Epithelial cell of prostate (primary cell): ENCODE results near the gene CD59.
A peak's percentile ranks its signal among the peaks of the same experiment; 100 is the strongest.
"Not testable (repeated sequence)": the region's sequence is repeated elsewhere in the genome, so short reads cannot be mapped to it uniquely, and the experiment has no call there.

ENCODE experiments used
- DNase-seq: peaks from one replicate; pipeline ENCODE4 v3.0.0-alpha.2; 2011; ENCODE audit warnings: low read depth, low spot score
- H3K27ac ChIP-seq: fragments of 450-650 bp; 2 replicates; pipeline ENCODE4 v1.5.1; 2017; ENCODE audit warnings: mild to moderate bottlenecking

Gene CD59

GRCh38 chr11:33674035-33674814 is 62.0 kb downstream of the CD59 start:
- DNase-seq, result no peak
- H3K27ac ChIP-seq, result no peak overlapping the region

- no peak for DNase-seq
- no peak overlapping the region for H3K27ac ChIP-seq
Observed at GRCh38 chr11:33672273-33672672, 64.0 kb downstream of the CD59 start.

GRCh38 chr11:33670250-33671011 is 65.8 kb downstream of the CD59 start:
- DNase-seq, result no peak
- peak overlapping the region; percentile 14 for H3K27ac ChIP-seq

- no peak for DNase-seq
- peak overlapping the region; percentile 14 for H3K27ac ChIP-seq
Observed at GRCh38 chr11:33669598-33670249, 66.5 kb downstream of the CD59 start.

GRCh38 chr11:33668951-33669596 is 67.1 kb downstream of the CD59 start:
- no peak overlapping the region for H3K27ac ChIP-seq
- no peak for DNase-seq

- no peak for DNase-seq
- H3K27ac ChIP-seq, result peak overlapping the region; percentile 39
Observed at GRCh38 chr11:33668468-33668825, 67.8 kb downstream of the CD59 start.

- peak overlapping the region; percentile 39 for H3K27ac ChIP-seq
- DNase-seq, result no peak
Observed at GRCh38 chr11:33667819-33668467, 68.3 kb downstream of the CD59 start.

- no peak overlapping the region for H3K27ac ChIP-seq
- no peak for DNase-seq
Observed at GRCh38 chr11:33665350-33666106, 70.7 kb downstream of the CD59 start.

- no peak for DNase-seq
- H3K27ac ChIP-seq, result no peak overlapping the region
Observed at GRCh38 chr11:33664827-33665226, 71.4 kb downstream of the CD59 start.

- H3K27ac ChIP-seq, result no peak overlapping the region
- no peak for DNase-seq
Observed at GRCh38 chr11:33664166-33664565, 72.1 kb downstream of the CD59 start.

- H3K27ac ChIP-seq, result no peak overlapping the region
- DNase-seq, result no peak
Observed at GRCh38 chr11:33663121-33663520, 73.1 kb downstream of the CD59 start.

GRCh38 chr11:33661526-33661925 is 74.7 kb downstream of the CD59 start:
- DNase-seq, result not testable (repeated sequence)

GRCh38 chr11:33660962-33661361 is 75.3 kb downstream of the CD59 start:
- H3K27ac ChIP-seq, result no peak overlapping the region
- no peak for DNase-seq

More at GRCh38 chr11:33661526-33661925, 74.7 kb downstream of the CD59 start:
- H3K27ac ChIP-seq, result not testable (repeated sequence)

- no peak overlapping the region for H3K27ac ChIP-seq
- no peak for DNase-seq
Observed at GRCh38 chr11:33659370-33660139, 76.7 kb downstream of the CD59 start.

GRCh38 chr11:33658195-33658900 is 77.9 kb downstream of the CD59 start:
- no peak for DNase-seq

GRCh38 chr11:33657757-33658156 is 78.5 kb downstream of the CD59 start:
- H3K27ac ChIP-seq, result no peak overlapping the region
- DNase-seq, result no peak

More at GRCh38 chr11:33658195-33658900, 77.9 kb downstream of the CD59 start:
- H3K27ac ChIP-seq, result no peak overlapping the region

- DNase-seq, result no peak
- H3K27ac ChIP-seq, result no peak overlapping the region
Observed at GRCh38 chr11:33656768-33657167, 79.5 kb downstream of the CD59 start.
